Measurements from ENCODE around the gene SLC9A8. TPM values are rescaled to one million over a fixed set of nuclear protein-coding genes. Genes with fewer than 3 reads are reported as not detected.

SLC9A8 gene
- total RNA-seq, 1 donor from 2014 or later = 65.7 TPM

DNA sequence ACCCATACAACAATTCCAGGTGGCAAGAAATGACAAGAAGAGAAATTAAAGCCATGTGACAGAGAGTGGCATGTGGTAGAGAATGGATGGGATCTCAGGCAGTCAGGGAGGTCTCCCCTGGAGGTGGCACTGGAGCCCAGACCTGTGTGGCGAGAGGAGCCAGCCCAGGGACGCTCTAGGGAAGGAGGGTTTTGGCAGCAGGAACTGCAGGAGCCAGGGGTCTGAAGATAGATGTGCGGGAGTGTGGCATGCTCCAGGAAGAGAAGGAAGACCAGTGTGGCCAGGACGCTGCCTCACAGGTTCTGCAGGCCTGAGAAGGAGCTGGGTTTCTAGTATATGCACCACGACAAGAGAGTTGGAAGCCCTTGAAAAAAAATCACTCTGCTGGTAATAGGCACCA is 57.6 kb downstream of the SLC9A8 start:
- Mint-ChIP-seq H3K4me3 (no peak overlapping the region), H3K4me1 (peaks cover 19% of the 10 kb centered on the region), H3K27me3 (no peaks in the 10 kb centered on the region), H3K27ac (no peak overlapping the region), H3K9me3 (no peaks in the 10 kb centered on the region), H3K36me3 (ENCODE audit: low read depth) (peaks cover 73% of the 10 kb centered on the region)
- ATAC-seq (ENCODE audit: low read depth) (no peak), DNase-seq (no peak)
- ChIA-PET CTCF (no interaction called here), POLR2A (no interaction called here)
- intact Hi-C loops (cut with micrococcal nuclease) = no loop called here
- TF ChIP-seq, protein P1, sequence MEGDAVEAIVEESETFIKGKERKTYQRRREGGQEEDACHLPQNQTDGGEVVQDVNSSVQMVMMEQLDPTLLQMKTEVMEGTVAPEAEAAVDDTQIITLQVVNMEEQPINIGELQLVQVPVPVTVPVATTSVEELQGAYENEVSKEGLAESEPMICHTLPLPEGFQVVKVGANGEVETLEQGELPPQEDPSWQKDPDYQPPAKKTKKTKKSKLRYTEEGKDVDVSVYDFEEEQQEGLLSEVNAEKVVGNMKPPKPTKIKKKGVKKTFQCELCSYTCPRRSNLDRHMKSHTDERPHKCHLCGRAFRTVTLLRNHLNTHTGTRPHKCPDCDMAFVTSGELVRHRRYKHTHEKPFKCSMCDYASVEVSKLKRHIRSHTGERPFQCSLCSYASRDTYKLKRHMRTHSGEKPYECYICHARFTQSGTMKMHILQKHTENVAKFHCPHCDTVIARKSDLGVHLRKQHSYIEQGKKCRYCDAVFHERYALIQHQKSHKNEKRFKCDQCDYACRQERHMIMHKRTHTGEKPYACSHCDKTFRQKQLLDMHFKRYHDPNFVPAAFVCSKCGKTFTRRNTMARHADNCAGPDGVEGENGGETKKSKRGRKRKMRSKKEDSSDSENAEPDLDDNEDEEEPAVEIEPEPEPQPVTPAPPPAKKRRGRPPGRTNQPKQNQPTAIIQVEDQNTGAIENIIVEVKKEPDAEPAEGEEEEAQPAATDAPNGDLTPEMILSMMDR (IDR thresholded peaks at IDR 0.05) = no peak

DNA sequence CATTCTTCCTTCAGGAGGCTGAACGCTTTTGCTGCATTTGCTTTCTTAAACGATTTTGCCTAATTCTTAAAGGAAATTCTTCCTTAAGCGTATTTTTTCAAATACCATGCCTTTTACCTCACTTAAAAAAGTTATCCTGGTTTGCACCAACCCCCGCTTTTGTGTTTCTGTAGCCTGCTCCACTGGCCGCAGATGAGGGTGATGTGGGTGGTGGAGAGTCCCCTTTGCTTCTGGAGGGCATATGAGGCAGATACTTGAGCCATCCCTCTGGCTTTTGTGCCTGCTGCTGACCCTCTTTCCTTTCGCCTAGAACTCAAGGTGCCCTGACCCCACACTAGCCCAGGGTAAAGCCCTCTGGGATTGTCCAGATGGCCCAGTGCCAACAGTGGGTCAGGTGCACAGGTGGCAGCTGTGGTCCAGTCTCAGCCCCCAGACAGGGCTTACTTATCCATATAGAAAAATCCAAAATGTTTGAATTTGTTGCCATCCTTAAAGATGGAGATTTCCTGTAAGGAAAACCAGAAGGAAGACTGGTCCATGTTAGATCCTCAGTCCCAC is 58.8 kb downstream of the SLC9A8 start:
- Mint-ChIP-seq H3K4me1 (peaks cover 15% of the 10 kb centered on the region), H3K4me3 (no peak overlapping the region), H3K27me3 (no peaks in the 10 kb centered on the region), H3K36me3 (ENCODE audit: low read depth) (peaks cover 71% of the 10 kb centered on the region), H3K27ac (no peak overlapping the region), H3K9me3 (no peaks in the 10 kb centered on the region)
- intact Hi-C loops (cut with micrococcal nuclease) = no loop called here
- CTCF ChIA-PET = interaction anchor here (0.6 kb wide), 1 partner anchor 9 kb away, joined by 3 read pairs; no protein-coding TSS in a partner anchor
- ATAC-seq (ENCODE audit: low read depth) = no peak
- POLR2A ChIA-PET = interaction anchor here (0.7 kb wide), 1 partner anchor 497 kb away, joined by 4 read pairs; no protein-coding TSS in a partner anchor
- DNase-seq = no peak
- TF ChIP-seq, protein P1 (IDR thresholded peaks at IDR 0.05) = no peak

DNA sequence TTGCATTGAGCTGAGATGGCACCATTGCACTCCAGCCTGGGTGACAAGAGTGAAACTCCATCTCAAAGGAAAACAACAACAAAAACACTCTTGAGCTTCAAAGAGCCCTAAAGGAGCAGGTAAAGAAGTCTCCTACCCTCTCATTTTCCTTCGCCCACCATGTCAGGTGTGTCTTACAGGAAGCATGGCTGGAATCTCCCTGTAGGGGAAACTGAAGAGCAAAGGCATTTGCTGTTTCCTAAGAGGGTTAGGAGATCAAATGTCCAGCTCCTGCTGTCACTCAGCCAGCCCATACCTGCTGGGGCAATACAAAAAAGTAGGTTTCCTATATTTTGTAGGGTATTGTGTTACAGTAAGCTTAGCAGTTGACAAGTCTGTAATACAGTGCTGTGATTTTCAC is 59.4 kb downstream of the SLC9A8 start:
- TF ChIP-seq, protein P1 (IDR thresholded peaks at IDR 0.05) = no peak
- intact Hi-C loops (cut with micrococcal nuclease) = no loop called here
- ATAC-seq (ENCODE audit: low read depth) (no peak), DNase-seq (no peak)
- Mint-ChIP-seq H3K4me3 (no peak overlapping the region), H3K36me3 (ENCODE audit: low read depth) (peaks cover 68% of the 10 kb centered on the region), H3K27me3 (no peaks in the 10 kb centered on the region), H3K4me1 (peaks cover 13% of the 10 kb centered on the region), H3K9me3 (no peaks in the 10 kb centered on the region), H3K27ac (no peak overlapping the region)
- CTCF ChIA-PET = interaction anchor here (0.6 kb wide), 1 partner anchor 8 kb away, joined by 3 read pairs; no protein-coding TSS in a partner anchor
- POLR2A ChIA-PET = interaction anchor here (0.7 to 1.2 kb wide), 2 partner anchors 71 to 497 kb away, joined by 3 to 4 read pairs; no protein-coding TSS in a partner anchor

DNA sequence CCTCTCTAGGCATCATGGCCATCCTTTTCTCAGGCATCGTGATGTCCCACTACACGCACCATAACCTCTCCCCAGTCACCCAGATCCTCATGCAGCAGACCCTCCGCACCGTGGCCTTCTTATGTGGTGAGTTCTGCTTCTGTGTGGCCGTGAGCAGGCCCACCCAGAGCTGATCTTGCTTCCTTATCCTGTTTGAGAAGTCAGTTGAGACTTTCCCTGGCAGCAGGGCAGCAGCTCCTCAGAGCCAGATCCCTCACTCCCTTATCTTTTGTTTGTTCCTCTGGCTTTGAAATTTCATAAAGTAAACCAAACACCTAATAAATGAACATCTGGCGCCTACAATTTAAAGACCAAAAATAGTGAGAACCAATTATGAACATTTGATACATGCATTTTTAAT is 62.1 kb downstream of the SLC9A8 start:
- CTCF ChIA-PET = interaction anchor here (0.9 kb wide), 1 partner anchor 12 kb away, joined by 3 read pairs; no protein-coding TSS in a partner anchor
- no peaks in the 10 kb centered on the region for H3K9me3 Mint-ChIP-seq

DNA sequence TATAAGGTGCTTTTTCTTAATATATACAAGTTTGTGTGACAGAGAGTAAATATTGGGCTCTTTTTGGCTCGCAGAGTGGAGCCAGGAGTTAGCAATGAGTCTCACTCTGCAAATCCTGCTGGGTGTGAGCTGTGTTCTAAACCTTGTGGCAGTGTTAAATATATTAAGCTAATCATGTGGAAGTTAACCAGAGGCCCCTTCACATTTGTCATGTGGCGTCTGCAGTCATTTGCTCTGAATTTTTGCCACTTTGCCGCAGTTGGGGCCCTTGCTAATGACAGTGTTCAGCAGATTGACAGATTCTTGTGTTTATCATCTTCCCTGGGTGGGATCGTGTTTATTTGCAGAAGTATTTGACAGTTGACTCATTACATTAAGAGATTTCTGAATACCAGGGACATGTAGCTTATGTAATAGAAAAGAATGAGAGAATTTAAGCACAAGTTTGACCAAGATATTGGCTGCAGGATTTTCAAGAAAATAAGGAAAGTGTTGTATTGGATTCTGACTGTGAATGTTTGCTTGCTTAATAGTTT is 64.8 kb downstream of the SLC9A8 start:
- TF ChIP-seq, protein P1 (IDR thresholded peaks at IDR 0.05) = no peak
- ChIA-PET CTCF (interaction anchor here (0.8 to 1.2 kb wide), 2 partner anchors 10 to 194 kb away, joined by 3 read pairs; no protein-coding TSS in a partner anchor), POLR2A (no interaction called here)
- Mint-ChIP-seq H3K4me3 (no peak overlapping the region), H3K27ac (no peak overlapping the region), H3K4me1 (no peaks in the 10 kb centered on the region), H3K36me3 (ENCODE audit: low read depth) (peaks cover 75% of the 10 kb centered on the region), H3K9me3 (no peaks in the 10 kb centered on the region), H3K27me3 (no peaks in the 10 kb centered on the region)
- ATAC-seq (ENCODE audit: low read depth) (no peak), DNase-seq (no peak)
- intact Hi-C loops (cut with micrococcal nuclease) = no loop called here

More for the DNA sequence above, 62.1 kb downstream of the SLC9A8 start:
- intact Hi-C loops (cut with micrococcal nuclease) = no loop called here
- no peaks in the 10 kb centered on the region for H3K27me3 Mint-ChIP-seq
- no peak overlapping the region for H3K27ac Mint-ChIP-seq
- no peak overlapping the region for H3K4me3 Mint-ChIP-seq
- no peak for ATAC-seq (ENCODE audit: low read depth)
- H3K4me1 Mint-ChIP-seq = no peaks in the 10 kb centered on the region
- peaks cover 66% of the 10 kb centered on the region for H3K36me3 Mint-ChIP-seq (ENCODE audit: low read depth)
- no peak for DNase-seq
- POLR2A ChIA-PET = no interaction called here
- TF ChIP-seq, protein P1 (IDR thresholded peaks at IDR 0.05) = no peak

Data from activated B cell treated with CpG ODN at 0.5 μM for 24 hours (primary cell).